Measurements from ENCODE around the gene UBE4B. TPM values are rescaled to one million over a fixed set of nuclear protein-coding genes. Genes with fewer than 3 reads are reported as not detected.
"Not testable (repeated sequence)": the region's sequence is repeated elsewhere in the genome, so short reads cannot be mapped to it uniquely, and the experiment has no call there.

UBE4B gene
- total RNA-seq, 1 donor = 73.1 TPM

- H3K4me3 ChIP-seq (ENCODE audit: insufficient read depth, low read length) = no peak overlapping the region
- H3K9me3 ChIP-seq (ENCODE audit: low read depth, low read length) = no peaks in the 10 kb centered on the region
- no peak for DNase-seq (ENCODE audit: insufficient read length, low spot score, missing footprints)
- no peak for TF ChIP-seq CTCF (IDR thresholded peaks at IDR 0.05; ENCODE audit: extremely low read depth, low read depth, low read length)
- no peak overlapping the region for H2AFZ ChIP-seq (ENCODE audit: low read length)
- H3K79me2 ChIP-seq (ENCODE audit: insufficient read depth, low read length) = peaks cover 7% of the 10 kb centered on the region
- peaks cover 3% of the 10 kb centered on the region for H4K20me1 ChIP-seq (ENCODE audit: insufficient read depth, low read length)
- H3K27me3 ChIP-seq (ENCODE audit: insufficient read depth, low read length) = no peaks in the 10 kb centered on the region
- H3K4me2 ChIP-seq (ENCODE audit: insufficient read depth, low read length) = no peak overlapping the region
- H3K4me1 ChIP-seq (ENCODE audit: insufficient read depth, low read length) = peaks cover 18% of the 10 kb centered on the region
- H3K27ac ChIP-seq (ENCODE audit: low read depth, low read length) = no peak overlapping the region
- H3K36me3 ChIP-seq (ENCODE audit: insufficient read depth, low read length) = peaks cover 38% of the 10 kb centered on the region
These were observed 72.7 kb downstream of the UBE4B start for GRCh38 chr1:10105484-10105883.

GRCh38 chr1:10106241-10106640 lies 73.5 kb downstream of the UBE4B start:
- DNase-seq (ENCODE audit: insufficient read length, low spot score, missing footprints) = no peak
- Histone ChIP-seq H3K9me3 (ENCODE audit: low read depth, low read length) (no peaks in the 10 kb centered on the region), H3K36me3 (ENCODE audit: insufficient read depth, low read length) (peaks cover 34% of the 10 kb centered on the region), H3K79me2 (ENCODE audit: insufficient read depth, low read length) (peaks cover 12% of the 10 kb centered on the region), H3K4me3 (ENCODE audit: insufficient read depth, low read length) (no peak overlapping the region), H3K4me1 (ENCODE audit: insufficient read depth, low read length) (peaks cover 18% of the 10 kb centered on the region), H2AFZ (ENCODE audit: low read length) (no peak overlapping the region), H3K27me3 (ENCODE audit: insufficient read depth, low read length) (no peaks in the 10 kb centered on the region), H3K27ac (ENCODE audit: low read depth, low read length) (no peak overlapping the region), H4K20me1 (ENCODE audit: insufficient read depth, low read length) (peaks cover 3% of the 10 kb centered on the region), H3K4me2 (ENCODE audit: insufficient read depth, low read length) (no peak overlapping the region)
- no peak for TF ChIP-seq CTCF (IDR thresholded peaks at IDR 0.05; ENCODE audit: extremely low read depth, low read depth, low read length)

- H3K27ac ChIP-seq (ENCODE audit: low read depth, low read length) = peak overlapping the region; percentile 44
- no peaks in the 10 kb centered on the region for H3K27me3 ChIP-seq (ENCODE audit: insufficient read depth, low read length)
These were observed 74.2 kb downstream of the UBE4B start for GRCh38 chr1:10106756-10107475.

GRCh38 chr1:10107476-10107847 lies 74.7 kb downstream of the UBE4B start:
- not testable (repeated sequence) for H2AFZ ChIP-seq (ENCODE audit: low read length); H3K27me3 ChIP-seq (ENCODE audit: insufficient read depth, low read length); DNase-seq (ENCODE audit: insufficient read length, low spot score, missing footprints); H3K9me3 ChIP-seq (ENCODE audit: low read depth, low read length); H4K20me1 ChIP-seq (ENCODE audit: insufficient read depth, low read length); H3K4me3 ChIP-seq (ENCODE audit: insufficient read depth, low read length)
- Histone ChIP-seq H3K79me2 (ENCODE audit: insufficient read depth, low read length) (peaks cover 13% of the 10 kb centered on the region), H3K4me1 (ENCODE audit: insufficient read depth, low read length) (peaks cover 18% of the 10 kb centered on the region), H3K27ac (ENCODE audit: low read depth, low read length) (peak overlapping the region; percentile 44), H3K36me3 (ENCODE audit: insufficient read depth, low read length) (peaks cover 33% of the 10 kb centered on the region), H3K4me2 (ENCODE audit: insufficient read depth, low read length) (peak overlapping the region; percentile 41)

More at GRCh38 chr1:10106756-10107475, 74.2 kb downstream of the UBE4B start:
- Histone ChIP-seq H3K4me2 (ENCODE audit: insufficient read depth, low read length) (no peak overlapping the region), H3K9me3 (ENCODE audit: low read depth, low read length) (no peaks in the 10 kb centered on the region), H3K4me3 (ENCODE audit: insufficient read depth, low read length) (no peak overlapping the region), H4K20me1 (ENCODE audit: insufficient read depth, low read length) (peaks cover 3% of the 10 kb centered on the region), H3K36me3 (ENCODE audit: insufficient read depth, low read length) (peaks cover 34% of the 10 kb centered on the region), H3K79me2 (ENCODE audit: insufficient read depth, low read length) (peaks cover 13% of the 10 kb centered on the region), H3K4me1 (ENCODE audit: insufficient read depth, low read length) (peaks cover 18% of the 10 kb centered on the region), H2AFZ (ENCODE audit: low read length) (no peak overlapping the region)
- no peak for TF ChIP-seq CTCF (IDR thresholded peaks at IDR 0.05; ENCODE audit: extremely low read depth, low read depth, low read length)
- DNase-seq (ENCODE audit: insufficient read length, low spot score, missing footprints) = no peak

Measured in osteoblast (primary cell).